Stimulated activated CD4-positive, alpha-beta T cell treated with anti-CD3 and anti-CD28 coated beads, TNF-alpha, amount 100 ng/mL, for 4 hours (primary cell): ENCODE data around the gene C1QTNF5.

ENCODE experiments used
- DNase-seq, 3 experiments: peaks; one replicate each; pipeline ENCODE4 v3.0.0-alpha.2; 2020; ENCODE audit warnings: low read depth in 3 of 3

C1QTNF5 gene

DNA sequence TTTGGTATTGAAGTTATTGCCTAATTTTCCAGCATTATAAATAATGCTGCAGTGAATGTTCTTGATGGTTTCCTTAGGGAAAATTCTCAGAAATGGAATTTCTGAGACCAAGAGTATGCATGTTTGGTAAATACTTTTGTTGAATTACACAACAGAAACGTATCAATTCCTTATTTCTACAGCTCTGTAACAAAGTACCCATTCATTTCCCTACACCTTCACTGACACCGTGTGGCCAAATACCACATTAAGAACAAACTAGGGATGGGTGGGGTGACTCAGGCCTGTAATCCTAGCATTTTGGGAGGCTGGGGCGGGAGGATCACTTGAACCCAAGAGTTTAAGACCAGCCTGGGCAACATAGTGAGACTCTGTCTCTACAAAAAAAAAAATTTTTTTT lies 45.5 kb downstream of the C1QTNF5 start:
- no peak for DNase-seq

DNA sequence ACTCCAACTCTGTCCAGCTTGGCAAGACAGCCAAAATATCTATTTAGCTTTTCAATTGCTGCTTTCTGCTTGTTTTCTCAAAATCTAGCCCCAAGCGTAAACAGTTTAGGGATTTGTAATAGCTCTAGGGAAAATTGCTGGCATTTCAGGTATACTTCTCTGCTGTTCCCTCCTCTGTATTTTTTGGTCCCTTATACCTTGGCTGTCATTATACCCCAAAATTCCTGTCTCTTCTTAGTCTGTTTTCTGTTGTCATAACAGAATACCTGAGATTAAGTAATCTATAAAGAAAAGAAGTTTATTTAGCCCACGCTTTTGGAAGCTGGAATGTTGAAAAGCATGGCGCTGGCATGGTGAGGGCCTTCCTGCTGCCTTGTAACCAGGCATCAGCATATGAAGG lies 47.2 kb downstream of the C1QTNF5 start:
- no peak for DNase-seq

DNA sequence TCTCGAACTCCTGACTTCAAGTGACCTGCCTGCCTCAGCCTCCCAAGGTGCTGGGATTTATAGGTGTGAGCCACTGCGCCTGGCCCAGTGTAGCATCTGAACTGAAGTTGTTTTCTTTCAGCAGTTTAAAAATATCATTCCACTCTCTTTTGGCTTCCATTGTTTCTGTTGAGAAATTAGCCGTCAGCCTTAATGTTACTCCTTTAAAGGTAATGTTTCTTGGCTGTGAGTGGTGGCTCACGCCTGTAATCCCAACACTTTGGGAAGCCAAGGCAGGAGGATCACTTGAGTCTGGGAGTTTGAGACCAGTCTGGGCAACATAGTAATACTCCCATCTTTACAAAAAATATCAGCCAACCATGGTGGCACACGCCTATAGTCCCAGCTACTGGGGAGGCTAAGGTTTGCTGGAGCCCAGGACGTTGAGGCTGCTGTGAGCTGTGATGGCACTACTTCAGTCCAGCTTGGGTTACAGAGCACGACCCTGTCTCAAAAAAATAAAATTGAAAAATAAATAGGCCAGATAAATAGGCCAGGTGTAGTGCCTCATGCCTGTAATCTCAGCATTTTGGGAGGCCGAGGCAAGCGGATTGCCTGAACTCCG lies 49.7 kb downstream of the C1QTNF5 start:
- DNase-seq: no peak
